ENCODE results near the gene PTPRU.

PTPRU gene

DNA sequence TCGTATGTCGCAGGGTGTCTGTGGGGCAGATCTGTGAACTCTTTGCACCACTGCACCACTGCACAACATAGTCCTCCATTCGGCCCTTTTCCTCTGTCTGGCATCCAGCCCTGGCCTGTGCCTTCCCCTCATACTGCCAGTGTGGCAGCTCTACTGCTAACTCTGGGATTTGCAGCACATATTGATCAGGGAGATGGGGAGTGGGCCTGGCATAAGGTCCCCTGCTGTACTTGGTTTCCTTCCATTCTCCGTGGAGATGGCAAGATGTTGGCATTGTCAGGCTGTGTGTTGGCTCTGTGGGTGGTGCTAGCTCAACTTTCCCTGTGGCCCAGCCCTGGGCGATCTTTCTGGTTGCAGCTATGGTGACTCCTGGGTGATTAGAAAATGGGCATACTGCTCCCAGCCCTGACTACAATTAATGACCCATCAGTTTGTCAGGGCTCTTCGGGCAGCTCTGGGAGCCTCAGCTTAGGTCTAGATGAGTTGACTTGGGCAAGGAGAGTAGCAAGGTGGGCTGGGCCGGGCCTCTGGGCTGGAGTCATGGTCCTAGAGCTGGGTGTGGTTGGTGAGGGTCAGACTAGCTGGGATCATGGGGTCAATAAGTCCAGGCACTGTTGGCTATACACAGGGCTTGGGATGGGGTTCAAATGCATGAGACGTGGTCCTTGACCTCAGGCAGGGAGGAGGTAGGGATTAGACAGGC, 11.4 kb downstream of the PTPRU start:
- Histone ChIP-seq H3K4me3 (ENCODE audit: low read depth, low read length) (no peak overlapping the region), H3K27me3 (ENCODE audit: insufficient read depth, low read depth, severe bottlenecking) (no peaks in the 10 kb centered on the region), H3K27ac (no peak overlapping the region), H3K9me3 (ENCODE audit: severe bottlenecking) (no peaks in the 10 kb centered on the region), H3K36me3 (no peaks in the 10 kb centered on the region)
- TF ChIP-seq, protein P1, sequence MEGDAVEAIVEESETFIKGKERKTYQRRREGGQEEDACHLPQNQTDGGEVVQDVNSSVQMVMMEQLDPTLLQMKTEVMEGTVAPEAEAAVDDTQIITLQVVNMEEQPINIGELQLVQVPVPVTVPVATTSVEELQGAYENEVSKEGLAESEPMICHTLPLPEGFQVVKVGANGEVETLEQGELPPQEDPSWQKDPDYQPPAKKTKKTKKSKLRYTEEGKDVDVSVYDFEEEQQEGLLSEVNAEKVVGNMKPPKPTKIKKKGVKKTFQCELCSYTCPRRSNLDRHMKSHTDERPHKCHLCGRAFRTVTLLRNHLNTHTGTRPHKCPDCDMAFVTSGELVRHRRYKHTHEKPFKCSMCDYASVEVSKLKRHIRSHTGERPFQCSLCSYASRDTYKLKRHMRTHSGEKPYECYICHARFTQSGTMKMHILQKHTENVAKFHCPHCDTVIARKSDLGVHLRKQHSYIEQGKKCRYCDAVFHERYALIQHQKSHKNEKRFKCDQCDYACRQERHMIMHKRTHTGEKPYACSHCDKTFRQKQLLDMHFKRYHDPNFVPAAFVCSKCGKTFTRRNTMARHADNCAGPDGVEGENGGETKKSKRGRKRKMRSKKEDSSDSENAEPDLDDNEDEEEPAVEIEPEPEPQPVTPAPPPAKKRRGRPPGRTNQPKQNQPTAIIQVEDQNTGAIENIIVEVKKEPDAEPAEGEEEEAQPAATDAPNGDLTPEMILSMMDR (IDR thresholded peaks at IDR 0.05; ENCODE audit: low read depth, low read length), result no peak
- no peak for DNase-seq

DNA sequence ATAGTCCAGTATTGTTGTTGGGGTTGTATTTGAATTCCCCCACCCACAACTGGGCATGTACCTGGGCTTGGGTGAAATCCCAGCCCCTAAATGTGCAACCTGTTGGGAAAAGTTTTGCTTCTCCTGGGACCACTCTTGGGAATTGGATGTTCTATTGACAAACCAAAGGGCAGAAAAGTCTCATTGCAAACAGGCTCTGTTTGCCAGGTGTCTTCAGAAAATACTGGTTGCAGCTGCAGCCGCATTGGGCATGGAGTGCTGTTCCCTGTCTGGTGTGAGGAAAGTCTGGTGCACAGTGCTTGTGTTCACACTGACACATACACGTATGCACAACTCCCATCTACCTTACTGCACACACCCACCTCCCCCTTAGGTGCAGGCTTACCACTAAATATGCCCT, 12.1 kb downstream of the PTPRU start:
- H3K9me3 ChIP-seq (ENCODE audit: severe bottlenecking), result no peaks in the 10 kb centered on the region
- H3K27ac ChIP-seq, result no peak overlapping the region
- no peaks in the 10 kb centered on the region for H3K36me3 ChIP-seq
- DNase-seq, result no peak
- no peak overlapping the region for H3K4me3 ChIP-seq (ENCODE audit: low read depth, low read length)
- TF ChIP-seq, protein P1 (IDR thresholded peaks at IDR 0.05; ENCODE audit: low read depth, low read length), result no peak
- no peaks in the 10 kb centered on the region for H3K27me3 ChIP-seq (ENCODE audit: insufficient read depth, low read depth, severe bottlenecking)

DNA sequence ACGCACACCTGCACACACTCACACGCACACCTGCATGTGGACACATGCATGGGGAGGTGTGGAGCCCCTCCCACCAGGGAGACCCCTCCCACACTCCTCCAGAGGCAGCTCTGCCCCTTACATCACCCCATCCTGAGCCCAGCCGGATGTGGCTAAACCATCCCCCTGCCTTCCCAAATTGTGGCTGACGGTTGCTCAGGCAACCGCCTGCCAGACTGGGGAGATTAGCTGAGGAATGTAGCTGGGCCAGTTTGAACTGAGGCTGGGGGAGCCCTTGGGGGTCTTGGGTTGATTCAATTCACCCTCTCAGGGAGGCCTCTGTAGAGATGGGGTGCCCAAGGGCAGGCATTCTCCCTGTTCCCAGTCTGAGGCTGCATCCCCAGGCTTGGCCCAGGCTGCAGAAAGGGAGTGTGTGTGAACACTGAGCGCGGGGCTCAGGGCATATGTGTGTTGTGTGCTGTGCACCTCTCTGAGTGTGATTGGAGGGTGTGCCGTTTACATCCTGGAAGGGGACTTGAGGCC, 12.9 kb downstream of the PTPRU start:
- H3K27me3 ChIP-seq (ENCODE audit: insufficient read depth, low read depth, severe bottlenecking), result no peaks in the 10 kb centered on the region
- H3K4me3 ChIP-seq (ENCODE audit: low read depth, low read length), result no peak overlapping the region
- no peak for DNase-seq
- peak overlapping the region; percentile 48; the same call in 1 of the 2 replicates for H3K27ac ChIP-seq
- TF ChIP-seq, protein P1 (IDR thresholded peaks at IDR 0.05; ENCODE audit: low read depth, low read length), result no peak
- H3K36me3 ChIP-seq, result no peaks in the 10 kb centered on the region
- H3K9me3 ChIP-seq (ENCODE audit: severe bottlenecking), result no peaks in the 10 kb centered on the region

DNA sequence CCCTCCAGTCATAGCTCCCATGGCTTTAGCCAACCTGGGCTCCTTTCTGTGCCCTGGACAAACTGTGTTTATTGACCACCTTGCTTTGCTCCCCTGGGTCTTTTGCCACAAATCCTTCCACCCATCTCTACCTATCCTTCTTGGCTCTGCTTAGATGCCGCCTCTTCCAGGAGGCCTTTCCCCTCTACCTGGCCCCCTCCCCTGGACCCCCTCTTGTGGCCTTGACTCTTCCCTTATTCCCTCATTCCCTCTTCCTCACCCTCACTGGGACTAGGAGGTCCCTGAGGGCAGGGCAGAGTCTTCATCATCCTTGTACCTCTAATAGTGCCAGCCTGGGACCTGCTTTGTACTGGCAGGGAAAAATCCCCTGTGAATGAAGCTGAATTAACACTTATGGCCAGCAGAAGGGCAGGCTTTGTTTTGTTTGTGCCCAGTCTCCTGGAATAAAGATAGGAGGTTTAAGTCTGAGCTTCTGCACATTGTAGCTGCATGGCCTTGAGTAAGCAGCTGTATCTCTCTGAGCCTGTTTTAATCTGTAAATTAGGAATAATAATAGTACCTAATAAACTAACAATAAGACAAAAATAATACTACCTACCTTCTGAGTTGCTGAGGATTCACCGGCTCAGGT, 13.7 kb downstream of the PTPRU start:
- TF ChIP-seq, protein P1 (IDR thresholded peaks at IDR 0.05; ENCODE audit: low read depth, low read length), result no peak
- no peak for DNase-seq
- Histone ChIP-seq H3K9me3 (ENCODE audit: severe bottlenecking) (no peaks in the 10 kb centered on the region), H3K27me3 (ENCODE audit: insufficient read depth, low read depth, severe bottlenecking) (no peaks in the 10 kb centered on the region), H3K27ac (no peak overlapping the region), H3K4me3 (ENCODE audit: low read depth, low read length) (no peak overlapping the region), H3K36me3 (no peaks in the 10 kb centered on the region)

DNA sequence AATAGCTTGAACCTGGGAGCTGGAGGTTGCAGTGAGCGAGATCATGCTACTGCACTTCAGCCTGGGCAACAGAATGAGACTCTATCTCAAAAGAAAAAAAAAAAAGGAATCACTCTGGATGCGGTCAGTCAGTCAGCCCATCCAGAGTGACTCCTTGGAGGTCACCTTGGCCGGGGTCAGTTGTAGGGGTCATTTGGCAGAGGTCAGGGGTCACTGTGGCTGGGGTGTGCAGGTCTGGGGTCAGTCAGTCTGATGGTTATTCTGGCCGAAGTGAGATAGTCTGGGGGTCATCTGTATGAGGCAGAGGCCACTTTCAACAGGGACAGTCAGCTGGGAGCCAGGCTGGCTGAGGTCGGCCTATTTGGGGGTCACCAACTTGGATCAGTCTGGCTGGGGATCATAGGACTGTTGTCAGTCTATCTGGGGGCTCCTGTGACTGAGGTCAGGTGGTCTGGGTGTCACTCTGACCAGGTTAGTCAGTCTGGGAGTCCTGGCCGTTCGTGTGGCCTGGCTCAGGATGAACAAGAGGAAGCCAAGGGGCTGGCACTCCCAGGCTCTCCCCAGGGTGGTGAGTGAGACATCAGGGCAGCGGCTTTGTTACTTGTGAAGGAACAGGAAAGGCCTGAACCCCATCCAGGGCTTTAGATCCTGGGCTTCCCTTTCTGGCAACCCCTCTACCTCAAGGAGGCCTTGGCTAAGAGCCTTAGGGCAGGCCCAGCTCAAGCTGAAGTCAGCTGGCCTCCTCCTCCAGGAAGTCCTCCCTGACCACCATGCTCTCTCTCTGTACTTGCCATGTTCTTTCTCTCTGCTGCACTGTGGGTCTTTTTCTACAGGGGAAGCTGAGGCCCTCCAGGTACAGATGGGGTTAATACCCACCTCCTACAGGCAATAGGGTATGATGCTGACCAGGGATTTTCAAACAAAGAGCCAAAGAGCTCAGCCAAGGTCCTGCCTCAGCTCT, 15.1 kb downstream of the PTPRU start:
- no peak for DNase-seq
- Histone ChIP-seq H3K4me3 (ENCODE audit: low read depth, low read length) (no peak overlapping the region), H3K27me3 (ENCODE audit: insufficient read depth, low read depth, severe bottlenecking) (no peaks in the 10 kb centered on the region), H3K9me3 (ENCODE audit: severe bottlenecking) (no peaks in the 10 kb centered on the region), H3K36me3 (no peaks in the 10 kb centered on the region), H3K27ac (no peak overlapping the region)
- TF ChIP-seq, protein P1 (IDR thresholded peaks at IDR 0.05; ENCODE audit: low read depth, low read length), result no peak
